HEK293 (cell line): ENCODE data around the gene MYO5C.
A peak's percentile ranks its signal among the peaks of the same experiment; 100 is the strongest.

Experiments used
- CTCF ChIA-PET: fragments of 350-600 bp; formaldehyde crosslinking; extraction: SDS; loops from one replicate; lab custom pipeline; 2021; ENCODE audit warnings: antibody characterized with exemption; lab: Yijun Ruan, JAX
- POLR2A ChIA-PET: fragments of 300-600 bp; formaldehyde crosslinking; extraction: SDS; loops from one replicate; lab custom pipeline; 2020; ENCODE audit warnings: antibody characterized with exemption, inconsistent platforms; lab: Yijun Ruan, JAX
- H3K27ac ChIP-seq: fragments of 200-500 bp; sonication (Bioruptor generic); 2 replicates; pipeline ENCODE4 v1.5.1; 2014; ENCODE audit warnings: low read depth, low read length, control low read depth, inconsistent platforms; ENCODE audit errors: extremely low read depth
- H3K36me3 ChIP-seq, 2 experiments: fragments of 200-500 bp in 1 of 2; sonication (Bioruptor generic) in 1 of 2; 1 replicate in 1 of 2; 2 replicates in 1 of 2; pipeline ENCODE4 v1.5.1; 2014 to 2017; ENCODE audit warnings: inconsistent platforms in 2 of 2, low read length in 2 of 2; ENCODE audit not compliant: control insufficient read depth in 2 of 2, insufficient read depth in 1 of 2
- H3K4me1 ChIP-seq: fragments of 200-500 bp; sonication (Bioruptor generic); 2 replicates; pipeline ENCODE4 v1.5.1; 2014; ENCODE audit warnings: mild to moderate bottlenecking, low read length, inconsistent platforms; ENCODE audit not compliant: control insufficient read depth, insufficient read depth
- H3K4me3 ChIP-seq: 2 replicates; pipeline ENCODE4 v1.5.1; 2011; ENCODE audit warnings: low read depth, mild to moderate bottlenecking, control low read depth, low read length, moderate library complexity
- H3K9me3 ChIP-seq: fragments of 200-500 bp; sonication (Bioruptor generic); 2 replicates; pipeline ENCODE4 v1.5.1; 2014; ENCODE audit warnings: low read depth, low read length, inconsistent platforms; ENCODE audit not compliant: control insufficient read depth, insufficient read depth
- ZNF221 ChIP-seq: fragments of 450-650 bp; formaldehyde crosslinking; IDR thresholded peaks from 2 replicates; pipeline ENCODE4 v1.5.1; 2017; ENCODE audit warnings: missing biosample characterization, missing genetic modification characterization, borderline replicate concordance
- ZNF560 ChIP-seq: fragments of 450-650 bp; formaldehyde crosslinking; IDR thresholded peaks from 2 replicates; pipeline ENCODE4 v1.5.1; 2017; ENCODE audit warnings: missing biosample characterization, missing genetic modification characterization, borderline replicate concordance
- ZNF654 ChIP-seq: fragments of 450-650 bp; formaldehyde crosslinking; IDR thresholded peaks from 2 replicates; pipeline ENCODE4 v1.5.1; 2016; ENCODE audit warnings: low read depth, missing biosample characterization, missing genetic modification characterization
- ZNF701 ChIP-seq: fragments of 450-650 bp; formaldehyde crosslinking; IDR thresholded peaks from 2 replicates; pipeline ENCODE4 v1.5.1; 2016; ENCODE audit warnings: missing biosample characterization, missing genetic modification characterization
- ZNF707 ChIP-seq: fragments of 450-650 bp; formaldehyde crosslinking; IDR thresholded peaks from 2 replicates; pipeline ENCODE4 v1.5.1; 2016; ENCODE audit warnings: missing biosample characterization, missing genetic modification characterization
- ZXDB ChIP-seq: fragments of 450-650 bp; formaldehyde crosslinking; IDR thresholded peaks from 2 replicates; pipeline ENCODE4 v1.5.1; 2016; ENCODE audit warnings: missing biosample characterization, missing genetic modification characterization
- TF ChIP-seq, protein P1 (sequence below): fragments of 450-650 bp; formaldehyde crosslinking; IDR thresholded peaks from 2 replicates; pipeline ENCODE4 v1.5.1; 2016; ENCODE audit warnings: missing biosample characterization, missing genetic modification characterization
- TF ChIP-seq, protein P2 (sequence below): IDR thresholded peaks from 2 replicates; pipeline ENCODE4 v1.6.1; 2011; ENCODE audit warnings: mild to moderate bottlenecking, low read depth, low read length, borderline replicate concordance
- TF ChIP-seq, protein P3 (sequence below): fragments of 450-650 bp; formaldehyde crosslinking; IDR thresholded peaks from 2 replicates; pipeline ENCODE4 v1.5.1; 2016; ENCODE audit warnings: missing biosample characterization, missing genetic modification characterization
- TF ChIP-seq, protein P4 (sequence below): fragments of 450-650 bp; formaldehyde crosslinking; IDR thresholded peaks from 2 replicates; pipeline ENCODE4 v1.5.1; 2016; ENCODE audit warnings: missing biosample characterization, missing genetic modification characterization
- TF ChIP-seq, protein P5 (sequence below): fragments of 450-650 bp; formaldehyde crosslinking; IDR thresholded peaks from 2 replicates; pipeline ENCODE4 v1.5.1; 2016; ENCODE audit warnings: missing biosample characterization, missing genetic modification characterization

The MYO5C gene

DNA sequence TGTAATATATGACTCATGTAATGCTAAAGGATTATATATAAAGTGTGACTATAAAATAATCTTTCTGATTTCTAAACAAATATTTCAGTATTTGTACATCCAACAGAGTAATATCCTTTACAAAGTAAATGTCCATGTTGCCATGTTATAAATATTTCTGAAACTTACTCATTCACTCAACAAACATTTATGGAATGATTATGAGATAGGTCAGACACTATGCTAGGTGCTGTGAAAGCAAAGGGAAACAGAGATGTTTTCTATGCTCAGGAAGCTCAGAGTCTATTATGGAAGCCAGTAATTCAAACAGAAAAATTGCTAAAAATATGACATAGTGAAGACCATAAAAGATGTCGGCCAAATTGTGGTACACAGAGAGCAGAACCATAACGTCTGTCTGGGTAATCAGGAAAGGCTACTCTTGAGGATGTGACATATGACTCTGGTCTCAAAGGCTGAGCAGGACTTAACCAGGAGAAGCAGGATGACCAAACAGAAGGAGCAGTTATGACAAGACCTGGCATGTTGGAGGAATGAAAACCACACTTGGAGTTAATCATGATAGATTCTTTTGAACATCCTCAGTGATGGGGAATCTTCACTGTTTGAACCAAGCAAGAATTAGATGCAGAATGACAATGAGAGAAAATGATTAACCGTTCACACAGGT, 39.0 kb upstream of the MYO5C start:
- no peaks in the 10 kb centered on the region for H3K9me3 ChIP-seq
- TF ChIP-seq, protein P1, sequence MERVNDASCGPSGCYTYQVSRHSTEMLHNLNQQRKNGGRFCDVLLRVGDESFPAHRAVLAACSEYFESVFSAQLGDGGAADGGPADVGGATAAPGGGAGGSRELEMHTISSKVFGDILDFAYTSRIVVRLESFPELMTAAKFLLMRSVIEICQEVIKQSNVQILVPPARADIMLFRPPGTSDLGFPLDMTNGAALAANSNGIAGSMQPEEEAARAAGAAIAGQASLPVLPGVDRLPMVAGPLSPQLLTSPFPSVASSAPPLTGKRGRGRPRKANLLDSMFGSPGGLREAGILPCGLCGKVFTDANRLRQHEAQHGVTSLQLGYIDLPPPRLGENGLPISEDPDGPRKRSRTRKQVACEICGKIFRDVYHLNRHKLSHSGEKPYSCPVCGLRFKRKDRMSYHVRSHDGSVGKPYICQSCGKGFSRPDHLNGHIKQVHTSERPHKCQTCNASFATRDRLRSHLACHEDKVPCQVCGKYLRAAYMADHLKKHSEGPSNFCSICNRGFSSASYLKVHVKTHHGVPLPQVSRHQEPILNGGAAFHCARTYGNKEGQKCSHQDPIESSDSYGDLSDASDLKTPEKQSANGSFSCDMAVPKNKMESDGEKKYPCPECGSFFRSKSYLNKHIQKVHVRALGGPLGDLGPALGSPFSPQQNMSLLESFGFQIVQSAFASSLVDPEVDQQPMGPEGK = no peak
- TF ChIP-seq ZNF221 (tag by site-specific recombination) (no peak), ZNF707 (tag by site-specific recombination) (no peak), ZNF701 (tag by site-specific recombination) (no peak), ZNF560 (no peak)
- TF ChIP-seq, protein P2, sequence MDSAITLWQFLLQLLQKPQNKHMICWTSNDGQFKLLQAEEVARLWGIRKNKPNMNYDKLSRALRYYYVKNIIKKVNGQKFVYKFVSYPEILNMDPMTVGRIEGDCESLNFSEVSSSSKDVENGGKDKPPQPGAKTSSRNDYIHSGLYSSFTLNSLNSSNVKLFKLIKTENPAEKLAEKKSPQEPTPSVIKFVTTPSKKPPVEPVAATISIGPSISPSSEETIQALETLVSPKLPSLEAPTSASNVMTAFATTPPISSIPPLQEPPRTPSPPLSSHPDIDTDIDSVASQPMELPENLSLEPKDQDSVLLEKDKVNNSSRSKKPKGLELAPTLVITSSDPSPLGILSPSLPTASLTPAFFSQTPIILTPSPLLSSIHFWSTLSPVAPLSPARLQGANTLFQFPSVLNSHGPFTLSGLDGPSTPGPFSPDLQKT = no peak
- TF ChIP-seq, protein P3, sequence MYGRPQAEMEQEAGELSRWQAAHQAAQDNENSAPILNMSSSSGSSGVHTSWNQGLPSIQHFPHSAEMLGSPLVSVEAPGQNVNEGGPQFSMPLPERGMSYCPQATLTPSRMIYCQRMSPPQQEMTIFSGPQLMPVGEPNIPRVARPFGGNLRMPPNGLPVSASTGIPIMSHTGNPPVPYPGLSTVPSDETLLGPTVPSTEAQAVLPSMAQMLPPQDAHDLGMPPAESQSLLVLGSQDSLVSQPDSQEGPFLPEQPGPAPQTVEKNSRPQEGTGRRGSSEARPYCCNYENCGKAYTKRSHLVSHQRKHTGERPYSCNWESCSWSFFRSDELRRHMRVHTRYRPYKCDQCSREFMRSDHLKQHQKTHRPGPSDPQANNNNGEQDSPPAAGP (tag by site-specific recombination) = no peak
- peaks cover 0 to 9% of the 10 kb centered on the region in 2 experiments; a peak in 1 of 3 replicates for H3K36me3 ChIP-seq
- ChIA-PET POLR2A (no interaction called here), CTCF (no interaction called here)
- H3K4me3 ChIP-seq = no peak overlapping the region
- no peak overlapping the region for H3K27ac ChIP-seq
- no peaks in the 10 kb centered on the region for H3K4me1 ChIP-seq

DNA sequence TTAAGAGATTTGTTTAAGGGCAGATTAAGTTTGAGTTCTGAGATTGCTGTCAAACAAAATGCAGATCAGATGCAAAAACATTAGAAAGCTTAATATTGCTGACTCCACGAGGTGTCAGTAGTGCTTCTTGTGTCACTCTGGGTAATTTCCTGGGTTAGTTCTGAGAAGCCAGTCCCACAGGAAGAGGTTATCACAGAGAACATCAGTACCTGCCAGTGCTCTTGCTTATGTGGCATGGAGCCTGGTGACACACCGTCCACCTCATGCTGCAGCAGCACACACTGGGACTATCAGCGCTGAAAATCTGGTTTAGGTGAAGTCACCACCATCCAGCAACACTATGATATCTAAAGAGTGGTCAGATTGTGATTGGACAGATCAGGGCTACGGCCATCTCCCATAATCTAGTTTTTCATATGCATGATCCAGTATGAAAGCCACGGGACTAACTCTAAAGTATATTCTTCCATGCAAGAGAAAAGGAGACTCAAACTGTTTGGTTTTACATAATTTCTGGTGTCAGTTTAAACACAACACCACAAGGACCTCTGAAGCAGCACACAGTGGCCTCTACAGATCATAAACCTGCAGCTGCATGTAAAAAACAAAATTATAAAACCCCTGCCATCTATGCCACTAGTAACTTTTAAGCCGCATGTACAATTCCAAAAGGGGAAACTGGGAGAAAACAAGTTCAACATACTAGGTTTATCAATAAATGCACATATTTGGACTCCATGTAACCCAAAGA, 36.1 kb upstream of the MYO5C start:
- no peaks in the 10 kb centered on the region for H3K9me3 ChIP-seq
- no peak overlapping the region for H3K4me3 ChIP-seq
- TF ChIP-seq, protein P4, sequence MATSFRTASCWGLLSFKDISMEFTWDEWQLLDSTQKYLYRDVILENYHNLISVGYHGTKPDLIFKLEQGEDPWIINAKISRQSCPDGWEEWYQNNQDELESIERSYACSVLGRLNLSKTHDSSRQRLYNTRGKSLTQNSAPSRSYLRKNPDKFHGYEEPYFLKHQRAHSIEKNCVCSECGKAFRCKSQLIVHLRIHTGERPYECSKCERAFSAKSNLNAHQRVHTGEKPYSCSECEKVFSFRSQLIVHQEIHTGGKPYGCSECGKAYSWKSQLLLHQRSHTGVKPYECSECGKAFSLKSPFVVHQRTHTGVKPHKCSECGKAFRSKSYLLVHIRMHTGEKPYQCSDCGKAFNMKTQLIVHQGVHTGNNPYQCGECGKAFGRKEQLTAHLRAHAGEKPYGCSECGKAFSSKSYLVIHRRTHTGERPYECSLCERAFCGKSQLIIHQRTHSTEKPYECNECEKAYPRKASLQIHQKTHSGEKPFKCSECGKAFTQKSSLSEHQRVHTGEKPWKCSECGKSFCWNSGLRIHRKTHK = no peak
- peak; percentile 70 for TF ChIP-seq ZNF654
- no peak for TF ChIP-seq ZXDB (tag by site-specific recombination)
- TF ChIP-seq, protein P5, sequence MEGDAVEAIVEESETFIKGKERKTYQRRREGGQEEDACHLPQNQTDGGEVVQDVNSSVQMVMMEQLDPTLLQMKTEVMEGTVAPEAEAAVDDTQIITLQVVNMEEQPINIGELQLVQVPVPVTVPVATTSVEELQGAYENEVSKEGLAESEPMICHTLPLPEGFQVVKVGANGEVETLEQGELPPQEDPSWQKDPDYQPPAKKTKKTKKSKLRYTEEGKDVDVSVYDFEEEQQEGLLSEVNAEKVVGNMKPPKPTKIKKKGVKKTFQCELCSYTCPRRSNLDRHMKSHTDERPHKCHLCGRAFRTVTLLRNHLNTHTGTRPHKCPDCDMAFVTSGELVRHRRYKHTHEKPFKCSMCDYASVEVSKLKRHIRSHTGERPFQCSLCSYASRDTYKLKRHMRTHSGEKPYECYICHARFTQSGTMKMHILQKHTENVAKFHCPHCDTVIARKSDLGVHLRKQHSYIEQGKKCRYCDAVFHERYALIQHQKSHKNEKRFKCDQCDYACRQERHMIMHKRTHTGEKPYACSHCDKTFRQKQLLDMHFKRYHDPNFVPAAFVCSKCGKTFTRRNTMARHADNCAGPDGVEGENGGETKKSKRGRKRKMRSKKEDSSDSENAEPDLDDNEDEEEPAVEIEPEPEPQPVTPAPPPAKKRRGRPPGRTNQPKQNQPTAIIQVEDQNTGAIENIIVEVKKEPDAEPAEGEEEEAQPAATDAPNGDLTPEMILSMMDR (tag by site-specific recombination) = 0 out of 2 replicates have a peak, but pooled peaks have one; percentile 15
- no peak overlapping the region for H3K27ac ChIP-seq
- no peaks in the 10 kb centered on the region for H3K4me1 ChIP-seq
- CTCF ChIA-PET = interaction anchor here (0.6 to 2.3 kb wide), 6 partner anchors 25 to 423 kb away, joined by 3 to 20 read pairs (median 3); no protein-coding TSS in a partner anchor
- POLR2A ChIA-PET = no interaction called here
- peaks cover 0 to 11% of the 10 kb centered on the region in 2 experiments; a peak in 1 of 3 replicates for H3K36me3 ChIP-seq
